ENCODE data around the gene RGSL1. TPM values are rescaled to one million over a fixed set of nuclear protein-coding genes. Genes with fewer than 3 reads are reported as not detected.

RGSL1 gene
- total RNA-seq, 3 donors from 2014 or later, result not detected

GRCh38 chr1:182569939-182570610 lies 120.1 kb downstream of the RGSL1 start:
- no peak overlapping the region for H3K27ac ChIP-seq
- H3K9me3 ChIP-seq, result no peaks in the 10 kb centered on the region
- H3K4me1 ChIP-seq, result no peaks in the 10 kb centered on the region
- TF ChIP-seq CTCF (IDR thresholded peaks at IDR 0.05) (no peak), POLR2A (IDR thresholded peaks at IDR 0.05) (no peak), POLR2AphosphoS5 (IDR thresholded peaks at IDR 0.05) (no peak)
- no peaks in the 10 kb centered on the region for H3K27me3 ChIP-seq
- intact Hi-C loops (cut with DNase I; ENCODE audit: low total_unique reads), result no loop called here
- no peak for DNase-seq (ENCODE audit: low spot score in 2 of 2)
- peaks cover 2% of the 10 kb centered on the region for H3K36me3 ChIP-seq
- no peak overlapping the region for H3K4me3 ChIP-seq

GRCh38 chr1:182570611-182570970 lies 120.6 kb downstream of the RGSL1 start:
- Histone ChIP-seq H3K27ac (no peak overlapping the region), H3K36me3 (peaks cover 7% of the 10 kb centered on the region), H3K4me1 (no peaks in the 10 kb centered on the region), H3K4me3 (no peak overlapping the region), H3K9me3 (no peaks in the 10 kb centered on the region), H3K27me3 (no peaks in the 10 kb centered on the region)
- no peak for DNase-seq (ENCODE audit: low spot score in 2 of 2)
- TF ChIP-seq POLR2AphosphoS5 (IDR thresholded peaks at IDR 0.05) (no peak), CTCF (IDR thresholded peaks at IDR 0.05) (no peak), POLR2A (IDR thresholded peaks at IDR 0.05) (no peak)
- intact Hi-C loops (cut with DNase I; ENCODE audit: low total_unique reads), result no loop called here

GRCh38 chr1:182574156-182574555 lies 124.2 kb downstream of the RGSL1 start:
- DNase-seq (ENCODE audit: low spot score in 2 of 2), result no peak
- Histone ChIP-seq H3K4me1 (no peaks in the 10 kb centered on the region), H3K27ac (no peak overlapping the region), H3K9me3 (no peaks in the 10 kb centered on the region), H3K27me3 (no peaks in the 10 kb centered on the region), H3K36me3 (peaks cover 9% of the 10 kb centered on the region), H3K4me3 (no peak overlapping the region)
- intact Hi-C loops (cut with DNase I; ENCODE audit: low total_unique reads), result no loop called here
- TF ChIP-seq POLR2A (IDR thresholded peaks at IDR 0.05) (no peak), CTCF (IDR thresholded peaks at IDR 0.05) (no peak), POLR2AphosphoS5 (IDR thresholded peaks at IDR 0.05) (no peak)

GRCh38 chr1:182575540-182576149 lies 125.7 kb downstream of the RGSL1 start:
- Histone ChIP-seq H3K27me3 (no peaks in the 10 kb centered on the region), H3K4me1 (no peaks in the 10 kb centered on the region), H3K9me3 (no peaks in the 10 kb centered on the region), H3K4me3 (no peak overlapping the region), H3K27ac (no peak overlapping the region), H3K36me3 (peaks cover 9% of the 10 kb centered on the region)
- intact Hi-C loops (cut with DNase I; ENCODE audit: low total_unique reads), result no loop called here
- no peak for DNase-seq (ENCODE audit: low spot score in 2 of 2)
- no peak for TF ChIP-seq POLR2A (IDR thresholded peaks at IDR 0.05)
- TF ChIP-seq POLR2AphosphoS5 (IDR thresholded peaks at IDR 0.05), result no peak
- TF ChIP-seq CTCF (IDR thresholded peaks at IDR 0.05), result no peak

GRCh38 chr1:182580736-182581135 lies 130.8 kb downstream of the RGSL1 start:
- Histone ChIP-seq H3K4me1 (no peaks in the 10 kb centered on the region), H3K4me3 (no peak overlapping the region), H3K36me3 (no peaks in the 10 kb centered on the region), H3K9me3 (no peaks in the 10 kb centered on the region), H3K27ac (no peak overlapping the region), H3K27me3 (no peaks in the 10 kb centered on the region)
- intact Hi-C loops (cut with DNase I; ENCODE audit: low total_unique reads), result no loop called here
- DNase-seq (ENCODE audit: low spot score in 2 of 2), result no peak
- TF ChIP-seq POLR2AphosphoS5 (IDR thresholded peaks at IDR 0.05), result no peak
- no peak for TF ChIP-seq POLR2A (IDR thresholded peaks at IDR 0.05)
- TF ChIP-seq CTCF (IDR thresholded peaks at IDR 0.05), result no peak
